Loucy (cell line): ENCODE results near the gene NOL9.
"Not testable (repeated sequence)": the region's sequence is repeated elsewhere in the genome, so short reads cannot be mapped to it uniquely, and the experiment has no call there.

Experiments used
- H2AFZ ChIP-seq: fragments of 200-600 bp; sonication (generic); 2 replicates; pipeline ENCODE4 v1.6.0; 2016; ENCODE audit warnings: antibody characterized with exemption, mild to moderate bottlenecking, low read length, moderate library complexity
- H3F3A ChIP-seq: fragments of 200-600 bp; 2 replicates; pipeline ENCODE4 v1.6.0; 2016; ENCODE audit warnings: antibody characterized with exemption, low read depth, mild to moderate bottlenecking
- H3K27me3 ChIP-seq: fragments of 200-600 bp; sonication (generic); 2 replicates; pipeline ENCODE4 v1.6.1; 2014; ENCODE audit warnings: low read length, mild to moderate bottlenecking; ENCODE audit not compliant: insufficient read depth, poor library complexity, severe bottlenecking
- H3K36me3 ChIP-seq: fragments of 200-600 bp; sonication (generic); 2 replicates; pipeline ENCODE4 v1.6.1; 2016; ENCODE audit warnings: low read length; ENCODE audit not compliant: insufficient read depth
- H3K4me1 ChIP-seq: fragments of 200-600 bp; sonication (generic); 2 replicates; pipeline ENCODE4 v1.5.1; 2014; ENCODE audit warnings: low read length, mild to moderate bottlenecking; ENCODE audit not compliant: insufficient read depth, poor library complexity, severe bottlenecking
- H3K4me2 ChIP-seq: fragments of 200-600 bp; sonication (generic); 2 replicates; pipeline ENCODE4 v1.6.0; 2014; ENCODE audit warnings: antibody characterized with exemption, low read length, low read depth, mild to moderate bottlenecking; ENCODE audit not compliant: poor library complexity, severe bottlenecking
- H3K4me3 ChIP-seq: fragments of 200-600 bp; sonication (generic); 2 replicates; pipeline ENCODE4 v1.5.1; 2014; ENCODE audit warnings: low read length, mild to moderate bottlenecking, mixed read lengths; ENCODE audit not compliant: poor library complexity, severe bottlenecking
- H3K79me2 ChIP-seq: fragments of 200-600 bp; sonication (generic); 2 replicates; pipeline ENCODE4 v1.6.1; 2014; ENCODE audit warnings: low read length; ENCODE audit not compliant: insufficient read depth
- H3K9ac ChIP-seq: fragments of 200-600 bp; sonication (generic); 2 replicates; pipeline ENCODE4 v1.6.0; 2014; ENCODE audit warnings: mild to moderate bottlenecking, low read depth, low read length, moderate library complexity; ENCODE audit not compliant: poor library complexity, severe bottlenecking
- H3K9me2 ChIP-seq: fragments of 200-600 bp; sonication (generic); replicated peaks from 2 replicates; pipeline ENCODE4 v1.6.1; 2016; ENCODE audit warnings: low read depth, low read length, mixed read lengths
- H3K9me3 ChIP-seq: fragments of 200-600 bp; sonication (generic); 2 replicates; pipeline ENCODE4 v1.6.1; 2014; ENCODE audit warnings: mild to moderate bottlenecking, antibody characterized with exemption, low read length, low read depth; ENCODE audit not compliant: insufficient read depth
- H4K20me1 ChIP-seq: fragments of 200-600 bp; sonication (generic); 2 replicates; pipeline ENCODE4 v1.6.0; 2014; ENCODE audit warnings: antibody characterized with exemption, low read length, mild to moderate bottlenecking; ENCODE audit not compliant: insufficient read depth, poor library complexity, severe bottlenecking
- EZH2phosphoT487 ChIP-seq: fragments of 200-600 bp; IDR thresholded peaks from 2 replicates; pipeline ENCODE4 v1.6.1; 2018; ENCODE audit warnings: antibody characterized with exemption, mild to moderate bottlenecking, moderate library complexity, borderline replicate concordance
- TF ChIP-seq, protein P1 (sequence below): fragments of 200-600 bp; sonication (generic); conservative IDR thresholded peaks from 2 replicates; pipeline ENCODE4 v1.5.1; 2014; ENCODE audit warnings: mild to moderate bottlenecking, antibody characterized with exemption, low read length

Gene NOL9

DNA sequence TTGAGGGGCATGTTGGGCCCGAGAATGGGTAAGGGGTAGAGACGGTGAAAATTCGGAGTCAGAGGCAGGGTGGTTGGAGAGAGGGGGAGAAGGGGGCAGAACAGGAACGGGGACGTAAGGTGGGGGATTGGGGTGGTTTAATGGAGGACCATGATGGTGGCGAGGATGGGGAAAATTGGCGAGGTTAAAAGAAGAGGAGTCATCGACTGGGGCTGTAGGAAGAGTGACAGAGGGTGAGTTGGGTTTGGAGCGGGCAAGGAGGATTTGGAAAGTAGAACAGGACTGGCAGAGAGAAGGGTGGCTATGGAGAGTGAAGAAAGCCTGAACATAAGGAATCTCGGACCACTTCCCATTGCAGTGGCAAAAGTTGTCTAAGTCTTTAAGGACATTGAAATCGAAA, 14.7 kb upstream of the NOL9 start:
- no peak overlapping the region for H2AFZ ChIP-seq

DNA sequence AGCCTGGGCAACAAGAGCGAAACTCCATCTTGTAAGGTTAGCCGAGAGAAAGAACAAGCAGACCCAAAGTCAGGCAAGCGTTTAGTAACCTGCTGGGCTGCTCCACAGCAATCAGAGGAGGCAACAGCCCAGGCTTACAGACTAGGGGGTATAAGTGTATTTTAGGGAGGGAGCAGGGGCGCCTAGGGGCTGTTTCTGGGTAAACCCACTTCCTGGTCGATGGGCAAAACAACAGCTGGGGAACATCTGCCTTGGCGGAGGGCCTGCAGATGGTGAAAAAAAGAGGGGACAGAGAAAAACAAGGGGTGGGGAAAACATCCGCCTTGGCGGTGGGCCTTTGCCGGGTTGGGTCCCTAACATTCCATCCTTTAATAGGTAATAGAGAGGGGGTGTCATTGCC, 6.0 kb upstream of the NOL9 start:
- H3K27me3 ChIP-seq = no peaks in the 10 kb centered on the region

More for the DNA sequence above, 14.7 kb upstream of the NOL9 start:
- Histone ChIP-seq H3K9me2 (no peaks in the 10 kb centered on the region), H3K4me1 (no peaks in the 10 kb centered on the region), H3K4me2 (no peak overlapping the region), H3K9me3 (no peaks in the 10 kb centered on the region), H3K27me3 (no peaks in the 10 kb centered on the region), H3K4me3 (no peak overlapping the region), H3K9ac (no peak overlapping the region), H3K36me3 (no peaks in the 10 kb centered on the region), H3F3A (no peaks in the 10 kb centered on the region), H4K20me1 (no peaks in the 10 kb centered on the region), H3K79me2 (no peaks in the 10 kb centered on the region)
- TF ChIP-seq, protein P1, sequence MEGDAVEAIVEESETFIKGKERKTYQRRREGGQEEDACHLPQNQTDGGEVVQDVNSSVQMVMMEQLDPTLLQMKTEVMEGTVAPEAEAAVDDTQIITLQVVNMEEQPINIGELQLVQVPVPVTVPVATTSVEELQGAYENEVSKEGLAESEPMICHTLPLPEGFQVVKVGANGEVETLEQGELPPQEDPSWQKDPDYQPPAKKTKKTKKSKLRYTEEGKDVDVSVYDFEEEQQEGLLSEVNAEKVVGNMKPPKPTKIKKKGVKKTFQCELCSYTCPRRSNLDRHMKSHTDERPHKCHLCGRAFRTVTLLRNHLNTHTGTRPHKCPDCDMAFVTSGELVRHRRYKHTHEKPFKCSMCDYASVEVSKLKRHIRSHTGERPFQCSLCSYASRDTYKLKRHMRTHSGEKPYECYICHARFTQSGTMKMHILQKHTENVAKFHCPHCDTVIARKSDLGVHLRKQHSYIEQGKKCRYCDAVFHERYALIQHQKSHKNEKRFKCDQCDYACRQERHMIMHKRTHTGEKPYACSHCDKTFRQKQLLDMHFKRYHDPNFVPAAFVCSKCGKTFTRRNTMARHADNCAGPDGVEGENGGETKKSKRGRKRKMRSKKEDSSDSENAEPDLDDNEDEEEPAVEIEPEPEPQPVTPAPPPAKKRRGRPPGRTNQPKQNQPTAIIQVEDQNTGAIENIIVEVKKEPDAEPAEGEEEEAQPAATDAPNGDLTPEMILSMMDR = no peak
- TF ChIP-seq EZH2phosphoT487 = no peak

DNA sequence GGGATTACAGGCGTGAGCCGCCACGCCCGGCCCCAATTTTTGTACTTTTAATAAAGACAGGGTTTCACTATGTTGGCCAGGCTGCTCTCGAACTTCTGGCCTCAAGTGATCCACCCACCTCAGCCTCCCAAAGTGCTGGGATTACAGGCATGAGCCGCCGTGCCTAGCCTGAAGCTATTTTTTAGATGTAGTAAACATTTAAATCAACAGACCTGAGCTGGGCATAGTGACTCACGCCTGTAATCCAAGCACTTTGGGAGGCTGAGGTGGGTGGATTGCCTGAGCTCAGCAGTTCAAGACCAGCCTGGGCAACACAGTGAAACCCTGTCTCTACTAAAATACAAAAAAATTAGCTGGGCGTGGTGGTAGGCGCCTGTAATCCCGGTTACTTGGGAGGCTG, 4.8 kb upstream of the NOL9 start:
- H3K9me3 ChIP-seq, H2AFZ ChIP-seq, H3K9me2 ChIP-seq, H3K4me2 ChIP-seq, H3K4me3 ChIP-seq, H3F3A ChIP-seq, H3K27me3 ChIP-seq, H3K9ac ChIP-seq, H4K20me1 ChIP-seq, H3K79me2 ChIP-seq, H3K4me1 ChIP-seq, H3K36me3 ChIP-seq: not testable (repeated sequence)

More for the DNA sequence above, 6.0 kb upstream of the NOL9 start:
- Histone ChIP-seq H3K4me3 (no peak overlapping the region), H3K4me2 (no peak overlapping the region), H3K9me3 (no peaks in the 10 kb centered on the region), H3K4me1 (no peaks in the 10 kb centered on the region), H3K79me2 (no peaks in the 10 kb centered on the region), H4K20me1 (no peaks in the 10 kb centered on the region), H3K9me2 (no peaks in the 10 kb centered on the region), H3F3A (no peaks in the 10 kb centered on the region), H3K36me3 (no peaks in the 10 kb centered on the region), H2AFZ (no peak overlapping the region), H3K9ac (no peak overlapping the region)
- TF ChIP-seq, protein P1 = no peak
- no peak for TF ChIP-seq EZH2phosphoT487

DNA sequence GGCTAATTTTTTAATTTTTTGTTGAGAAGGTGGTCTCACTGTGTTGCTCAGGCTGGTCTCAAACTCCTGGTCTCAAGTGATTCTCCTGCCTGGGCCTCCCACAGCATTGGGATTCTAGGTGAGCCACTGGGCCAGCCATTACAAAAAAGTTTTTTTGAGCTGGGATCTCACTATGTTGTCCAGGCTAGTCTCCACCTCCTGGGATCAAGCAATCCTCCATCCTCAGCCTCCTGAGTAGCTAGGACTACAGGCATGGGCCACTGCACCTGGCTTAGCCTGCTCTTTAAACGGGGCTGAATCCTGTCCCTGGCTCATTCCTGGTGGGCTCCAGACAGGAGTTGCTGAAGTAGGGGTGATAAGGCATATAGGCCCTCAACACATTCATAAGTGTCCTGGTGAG, 3.3 kb upstream of the NOL9 start:
- TF ChIP-seq, protein P1 = no peak
- TF ChIP-seq EZH2phosphoT487 = no peak
- no peaks in the 10 kb centered on the region for H3K36me3 ChIP-seq
- peaks cover 17% of the 10 kb centered on the region for H3K79me2 ChIP-seq
- H3F3A ChIP-seq = no peaks in the 10 kb centered on the region
- H3K4me2 ChIP-seq = no peak overlapping the region
- H3K27me3 ChIP-seq = peaks cover 5% of the 10 kb centered on the region
- no peak overlapping the region for H2AFZ ChIP-seq
- peaks cover 15% of the 10 kb centered on the region for H3K4me1 ChIP-seq
- H4K20me1 ChIP-seq = peaks cover 12% of the 10 kb centered on the region
- H3K9ac ChIP-seq = no peak overlapping the region
- no peak overlapping the region for H3K4me3 ChIP-seq
- H3K9me2 ChIP-seq = no peaks in the 10 kb centered on the region
- H3K9me3 ChIP-seq = no peaks in the 10 kb centered on the region
